Upper lobe of left lung (tissue), 4 donors: ENCODE data around the gene RAI1.

ENCODE experiments used
- POLR2A ChIP-seq, 4 donors: fragments of 450-650 bp; IDR thresholded peaks; one replicate each; pipeline ENCODE4 v1.5.1; 2016 to 2017; ENCODE audit warnings: antibody characterized with exemption in 4 of 4, mild to moderate bottlenecking in 2 of 4
- POLR2AphosphoS5 ChIP-seq, 2 donors: sonication (generic); formaldehyde crosslinking; IDR thresholded peaks; one replicate each; pipeline ENCODE4 v1.5.1; 2017; ENCODE audit warnings: antibody characterized with exemption in 2 of 2
- TF ChIP-seq, protein P1 (sequence below), 6 experiments: fragments of 450-650 bp in 4 of 6; fragments of 200-600 bp in 2 of 6; sonication (generic) in 2 of 6; IDR thresholded peaks; one replicate each; pipeline ENCODE4 v1.5.1; 2016 to 2019; ENCODE audit warnings: antibody characterized with exemption in 6 of 6

DNA sequence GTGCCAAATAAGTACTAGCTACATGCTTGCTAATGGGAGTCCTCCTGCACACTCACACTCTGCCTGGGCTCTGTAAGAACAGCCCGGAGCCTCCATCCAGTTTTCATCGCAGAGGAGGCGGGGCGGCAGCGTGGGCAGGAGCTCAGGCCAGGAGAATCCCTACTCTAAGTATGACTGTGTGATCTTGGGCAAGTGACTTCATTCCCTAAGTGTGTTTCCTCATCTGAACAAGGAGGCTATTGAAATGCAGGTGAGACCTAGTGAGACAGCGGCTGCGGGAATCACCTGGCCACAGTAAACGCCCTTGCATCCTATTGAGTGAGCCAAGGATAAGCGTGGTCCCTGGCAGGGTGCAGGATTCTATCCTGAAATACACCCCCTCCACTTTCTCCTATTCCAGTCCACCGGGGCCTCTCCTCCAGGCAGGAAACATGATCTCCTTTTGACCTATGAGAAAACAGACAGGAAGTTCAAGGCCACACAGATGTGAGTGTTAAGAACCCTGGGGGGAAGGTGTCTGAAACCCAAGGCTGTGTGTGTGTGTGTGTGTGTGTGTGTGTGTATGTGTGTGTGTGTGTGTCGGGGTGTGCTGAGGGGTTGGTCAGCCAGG is 5.2 kb upstream of the RAI1 start:
- TF ChIP-seq, protein P1, sequence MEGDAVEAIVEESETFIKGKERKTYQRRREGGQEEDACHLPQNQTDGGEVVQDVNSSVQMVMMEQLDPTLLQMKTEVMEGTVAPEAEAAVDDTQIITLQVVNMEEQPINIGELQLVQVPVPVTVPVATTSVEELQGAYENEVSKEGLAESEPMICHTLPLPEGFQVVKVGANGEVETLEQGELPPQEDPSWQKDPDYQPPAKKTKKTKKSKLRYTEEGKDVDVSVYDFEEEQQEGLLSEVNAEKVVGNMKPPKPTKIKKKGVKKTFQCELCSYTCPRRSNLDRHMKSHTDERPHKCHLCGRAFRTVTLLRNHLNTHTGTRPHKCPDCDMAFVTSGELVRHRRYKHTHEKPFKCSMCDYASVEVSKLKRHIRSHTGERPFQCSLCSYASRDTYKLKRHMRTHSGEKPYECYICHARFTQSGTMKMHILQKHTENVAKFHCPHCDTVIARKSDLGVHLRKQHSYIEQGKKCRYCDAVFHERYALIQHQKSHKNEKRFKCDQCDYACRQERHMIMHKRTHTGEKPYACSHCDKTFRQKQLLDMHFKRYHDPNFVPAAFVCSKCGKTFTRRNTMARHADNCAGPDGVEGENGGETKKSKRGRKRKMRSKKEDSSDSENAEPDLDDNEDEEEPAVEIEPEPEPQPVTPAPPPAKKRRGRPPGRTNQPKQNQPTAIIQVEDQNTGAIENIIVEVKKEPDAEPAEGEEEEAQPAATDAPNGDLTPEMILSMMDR (IDR thresholded peaks at IDR 0.05): no peak
- TF ChIP-seq POLR2AphosphoS5 (IDR thresholded peaks at IDR 0.05) (no peak), POLR2A (IDR thresholded peaks at IDR 0.05) (no peak)
